Effector CD4-positive, alpha-beta T cell (primary cell): ENCODE results near the gene PLEKHM1.

Source experiments
- DNase-seq: peaks from one replicate; pipeline ENCODE4 v3.0.0-alpha.2; 2020

The PLEKHM1 gene

GRCh38 chr17:45395569-45396415 is 94.7 kb downstream of the PLEKHM1 start:
- no peak for DNase-seq

DNA sequence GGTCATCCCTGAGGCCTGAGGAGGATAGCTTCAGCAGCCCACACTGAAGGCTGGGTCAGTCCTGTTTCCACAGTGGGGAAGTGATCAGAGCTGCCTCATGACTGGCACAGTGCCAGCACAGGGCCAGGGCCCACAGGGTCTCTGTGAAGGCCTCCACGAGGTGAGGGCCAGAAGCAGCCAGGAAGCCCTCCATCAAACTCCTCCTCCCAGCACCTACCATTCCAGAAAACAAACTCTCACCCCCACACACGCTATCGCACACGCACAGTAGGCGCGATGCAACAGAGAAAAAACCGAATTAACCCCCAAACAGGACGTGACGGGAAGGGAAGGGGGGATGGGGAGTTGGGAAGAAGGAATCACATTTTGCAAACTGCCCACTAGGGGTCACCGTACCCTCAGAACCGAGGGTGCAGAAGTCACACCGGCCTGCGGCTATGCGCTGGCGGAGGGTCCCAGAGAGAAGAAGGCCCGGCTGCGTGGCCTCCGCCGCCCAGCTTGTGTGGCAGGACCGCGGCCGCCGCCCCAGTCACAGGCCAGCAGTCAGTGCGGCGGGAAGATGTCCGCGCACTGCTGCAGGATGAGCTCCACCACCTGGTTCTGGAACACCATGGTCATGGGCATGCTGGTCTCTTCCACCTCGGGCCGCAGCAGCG is 95.5 kb downstream of the PLEKHM1 start:
- no peak for DNase-seq

DNA sequence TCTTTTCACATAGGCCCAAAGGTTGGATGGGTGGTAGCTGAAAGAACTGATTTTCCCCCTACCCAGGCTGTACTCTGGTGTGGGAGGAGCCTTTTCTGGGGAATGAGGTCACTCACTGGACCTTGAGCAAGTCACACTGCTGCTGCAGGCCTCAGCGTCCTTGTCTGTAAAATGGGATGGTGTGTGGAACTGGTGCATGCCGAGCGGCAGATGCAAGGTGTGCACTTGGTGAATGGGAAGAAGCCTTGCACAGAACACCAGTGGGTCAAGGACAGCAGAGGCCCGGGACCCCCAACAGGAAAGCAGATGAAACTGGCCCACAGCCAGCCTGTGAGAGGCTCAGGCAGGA is 96.0 kb downstream of the PLEKHM1 start:
- no peak for DNase-seq

- no peak for DNase-seq
Observed at GRCh38 chr17:45394091-45394490, 96.4 kb downstream of the PLEKHM1 start.

DNA sequence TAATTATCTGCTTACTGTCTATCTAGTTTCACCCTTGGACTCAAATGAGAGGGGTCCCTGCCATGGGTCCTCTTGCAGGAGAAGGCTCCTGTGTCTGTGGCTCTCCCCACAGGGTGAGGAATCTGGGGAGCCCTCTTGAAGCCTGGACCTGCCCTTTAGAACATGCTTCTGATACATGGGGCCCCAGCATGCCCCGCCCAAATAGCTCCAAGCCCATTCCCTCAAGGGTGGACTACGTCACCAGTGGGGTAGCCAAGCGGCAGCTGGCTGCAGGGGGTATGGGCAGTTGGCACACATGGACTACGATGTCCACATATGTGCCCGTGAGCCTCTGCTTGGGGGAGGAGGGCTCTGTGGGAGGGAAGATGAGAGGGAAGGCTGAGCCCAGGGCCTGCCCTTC is 97.1 kb downstream of the PLEKHM1 start:
- no peak for DNase-seq

DNA sequence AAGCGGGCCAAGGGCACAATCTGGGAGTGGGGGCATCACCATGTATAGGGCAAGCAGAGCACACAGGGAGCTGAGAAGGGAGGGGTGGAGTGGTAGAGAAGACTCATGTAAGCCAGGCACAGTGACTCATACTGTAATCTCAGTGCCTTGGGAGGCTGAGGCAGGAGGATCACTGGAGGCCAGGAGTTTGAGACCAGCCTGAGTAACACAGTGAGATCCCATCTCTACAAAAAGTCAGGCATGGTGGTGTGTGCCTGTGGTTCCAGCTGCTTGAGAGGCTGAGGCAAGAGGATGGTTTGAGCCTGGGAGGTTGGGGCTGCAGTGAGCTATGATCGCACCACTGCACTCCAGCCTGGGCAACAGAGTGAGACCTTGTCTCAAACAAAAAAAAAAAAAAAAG is 98.6 kb downstream of the PLEKHM1 start:
- no peak for DNase-seq

DNA sequence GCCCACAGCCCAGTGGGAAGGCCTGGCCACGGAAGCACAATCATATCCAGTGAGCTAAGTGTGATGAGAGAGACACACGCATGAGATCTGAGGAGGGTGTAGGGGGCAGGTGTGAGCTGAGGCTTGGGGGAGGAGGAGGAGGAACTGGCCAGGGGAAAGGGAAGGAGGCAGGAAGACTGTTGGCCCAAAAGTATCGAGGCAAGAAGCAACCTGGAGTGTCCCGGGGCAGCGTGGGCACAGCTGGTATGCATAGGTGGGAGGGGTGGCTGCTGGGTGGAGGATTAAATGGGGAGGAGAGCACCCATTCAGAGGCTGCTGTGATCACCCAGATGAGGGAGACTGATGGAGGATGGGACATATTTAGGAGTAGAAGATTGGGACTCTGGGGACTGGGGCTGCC is 99.2 kb downstream of the PLEKHM1 start:
- no peak for DNase-seq

DNA sequence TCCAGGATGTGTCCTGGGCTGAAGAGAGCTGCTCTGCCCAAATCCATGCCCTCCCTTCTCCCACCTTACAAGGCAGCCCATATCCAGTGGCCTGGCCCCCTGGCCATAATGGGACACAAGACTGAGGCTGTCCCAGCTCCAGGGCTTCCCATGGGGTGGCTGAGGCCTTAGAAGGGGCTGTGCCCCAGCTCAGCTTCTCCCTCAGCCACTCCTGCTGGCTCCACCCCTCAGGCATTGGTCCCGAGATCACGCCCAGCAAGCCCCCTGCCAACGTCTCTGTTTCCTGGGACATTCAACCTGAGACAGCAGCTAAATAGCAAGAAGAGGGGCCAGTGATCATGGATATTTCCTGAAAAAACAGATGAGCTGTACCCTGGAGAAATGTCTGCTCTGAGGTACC is 101.2 kb downstream of the PLEKHM1 start:
- DNase-seq, result no peak

DNA sequence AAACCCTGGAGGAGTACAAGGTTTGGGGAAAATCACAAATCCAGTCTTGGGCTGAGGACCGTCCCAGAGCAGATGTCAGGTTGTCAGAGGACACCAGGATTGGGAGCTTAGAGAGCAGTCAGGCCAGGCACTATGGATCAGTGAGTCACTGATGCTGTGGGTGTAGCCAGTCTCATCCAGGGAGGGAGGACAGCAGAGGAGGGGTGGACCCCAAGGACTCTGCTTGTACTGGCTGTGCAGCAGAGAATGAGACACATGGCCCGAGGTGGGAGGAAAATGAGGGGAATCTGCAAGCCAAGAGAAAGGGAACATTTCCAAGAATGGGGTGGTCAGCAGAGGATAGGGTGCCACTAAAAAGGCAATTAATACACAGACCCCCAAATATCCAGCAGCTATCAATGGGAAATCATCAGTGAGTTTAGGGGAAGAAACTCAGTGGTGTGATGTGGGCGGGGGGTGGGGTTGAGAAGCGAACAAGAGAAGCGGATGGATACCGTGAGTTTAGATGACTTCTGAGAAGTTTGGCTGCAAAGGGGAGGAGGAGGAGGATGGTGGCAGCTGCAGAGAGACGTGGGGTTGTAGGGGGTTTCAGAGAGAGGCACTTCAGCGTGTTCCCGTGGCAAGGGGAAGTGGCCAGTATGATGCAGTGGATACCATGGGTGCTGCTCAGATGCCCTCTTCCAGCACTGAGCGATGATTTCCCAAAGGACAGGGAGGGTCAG is 101.8 kb downstream of the PLEKHM1 start:
- no peak for DNase-seq

- no peak for DNase-seq
Observed at GRCh38 chr17:45387739-45388138, 102.8 kb downstream of the PLEKHM1 start.

DNA sequence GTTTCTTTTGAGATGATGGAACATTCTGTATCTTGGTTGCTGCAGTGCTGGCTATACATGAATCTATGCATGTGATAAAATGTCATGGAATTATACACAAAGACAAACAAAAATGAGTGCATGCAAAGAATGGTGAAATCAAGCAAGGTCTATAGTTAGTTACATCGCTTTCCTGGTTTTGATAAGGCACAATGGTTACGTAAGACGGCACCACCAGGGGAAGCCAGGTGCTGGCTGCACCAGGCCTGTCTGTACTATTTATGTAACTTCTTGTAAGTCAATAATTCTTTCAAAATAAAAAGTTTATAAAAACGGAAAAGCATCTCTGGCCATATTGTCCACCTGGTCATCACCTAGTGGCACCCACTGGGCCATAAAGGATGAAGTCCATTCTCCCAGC is 104.3 kb downstream of the PLEKHM1 start:
- DNase-seq, result no peak
